ENCODE measurements around the gene RTKN.

RTKN gene

GRCh38 chr2:74415762-74416395 is 25.9 kb downstream of the RTKN start:
- DNase-seq (ENCODE audit: low spot score) = no peak

DNA sequence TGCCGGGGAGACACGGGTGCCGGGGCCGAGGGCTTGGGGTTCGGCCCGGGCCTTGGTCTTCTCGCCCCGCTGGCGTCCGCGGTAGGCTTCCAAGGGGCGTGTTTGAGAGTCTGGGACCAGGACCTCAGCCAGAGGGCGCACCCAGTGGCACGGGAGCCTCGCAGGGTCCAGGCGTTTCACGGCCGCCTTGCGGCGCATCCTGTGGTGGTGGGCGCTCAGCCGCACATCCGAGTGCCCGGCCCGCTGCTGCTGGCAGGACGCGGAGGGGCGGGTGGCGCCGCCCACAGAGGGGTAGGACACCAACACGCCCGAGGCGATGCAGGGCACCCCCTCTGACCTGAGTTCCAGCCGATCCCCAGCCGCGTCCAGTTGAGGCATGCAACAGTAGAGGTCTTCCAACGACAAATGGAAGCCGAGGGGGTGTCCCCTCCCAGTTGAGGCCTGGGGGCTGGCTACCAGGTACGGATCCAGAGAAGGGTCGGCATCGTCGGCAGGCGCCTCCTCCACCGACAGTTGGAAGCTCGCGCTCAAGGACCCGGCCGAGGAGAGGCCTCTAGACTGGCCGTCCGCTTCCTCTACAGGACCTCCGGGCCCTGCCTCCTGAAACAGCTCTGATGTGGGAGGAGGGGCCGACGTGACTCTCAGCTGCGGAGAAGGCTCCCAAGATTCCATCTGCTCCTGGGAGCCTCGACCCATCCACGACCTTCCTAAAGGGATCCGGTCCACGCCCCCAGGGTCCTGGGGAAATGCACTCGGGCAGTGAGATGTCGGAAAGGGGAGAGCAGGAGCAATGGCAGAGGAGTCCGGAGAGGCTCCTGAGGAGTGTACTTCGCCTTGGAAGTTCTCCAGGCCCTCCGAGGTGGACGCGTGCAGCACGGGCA is 26.6 kb downstream of the RTKN start:
- no peak for DNase-seq (ENCODE audit: low spot score)

GRCh38 chr2:74414441-74414840 is 27.3 kb downstream of the RTKN start:
- DNase-seq (ENCODE audit: low spot score) = no peak

GRCh38 chr2:74413001-74413698 is 28.6 kb downstream of the RTKN start:
- no peak for DNase-seq (ENCODE audit: low spot score)

- no peak for DNase-seq (ENCODE audit: low spot score)
These were observed 34.1 kb downstream of the RTKN start for GRCh38 chr2:74407682-74408081.

GRCh38 chr2:74406035-74406434 is 35.7 kb downstream of the RTKN start:
- no peak for DNase-seq (ENCODE audit: low spot score)

DNA sequence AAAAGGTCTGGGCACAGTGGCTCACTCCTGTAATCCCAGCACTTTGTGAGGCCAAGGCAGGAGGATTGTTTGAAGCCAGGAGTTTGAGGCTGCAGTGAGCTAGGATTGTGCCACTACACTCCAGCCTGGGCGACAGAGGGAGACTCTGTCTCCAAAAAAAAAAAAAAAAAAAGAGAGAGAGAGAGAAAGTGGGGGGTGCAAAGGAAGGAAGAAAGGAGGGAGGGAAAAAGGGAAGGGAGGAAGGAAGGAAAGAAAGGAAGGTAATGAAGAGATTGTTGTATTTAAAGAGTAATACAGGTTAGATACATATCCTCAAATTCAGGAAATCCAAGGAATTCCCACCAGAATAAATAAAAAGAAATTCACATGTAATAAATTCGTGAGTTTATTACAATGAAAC is 39.8 kb downstream of the RTKN start:
- no peak for DNase-seq (ENCODE audit: low spot score)

DNA sequence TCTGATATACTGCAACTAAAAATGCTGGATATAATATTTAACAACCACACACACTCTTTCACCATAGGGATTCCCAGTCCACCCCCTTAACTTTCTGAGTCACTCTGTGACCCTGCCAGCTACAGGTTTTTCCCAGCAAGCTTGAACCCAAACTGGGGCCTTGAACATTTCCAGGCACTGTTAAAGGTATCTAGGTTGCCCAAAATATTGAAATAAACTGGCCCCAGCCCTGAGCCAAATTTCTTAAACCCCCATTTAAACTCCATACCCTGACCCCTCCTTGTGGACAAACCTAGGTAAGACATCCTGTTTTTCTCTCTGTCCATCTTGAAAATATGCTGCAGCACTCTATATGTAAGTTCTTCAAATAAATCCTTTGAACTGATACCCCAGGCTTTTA is 42.0 kb downstream of the RTKN start:
- peak; percentile 55 for DNase-seq (ENCODE audit: low spot score)

DNA sequence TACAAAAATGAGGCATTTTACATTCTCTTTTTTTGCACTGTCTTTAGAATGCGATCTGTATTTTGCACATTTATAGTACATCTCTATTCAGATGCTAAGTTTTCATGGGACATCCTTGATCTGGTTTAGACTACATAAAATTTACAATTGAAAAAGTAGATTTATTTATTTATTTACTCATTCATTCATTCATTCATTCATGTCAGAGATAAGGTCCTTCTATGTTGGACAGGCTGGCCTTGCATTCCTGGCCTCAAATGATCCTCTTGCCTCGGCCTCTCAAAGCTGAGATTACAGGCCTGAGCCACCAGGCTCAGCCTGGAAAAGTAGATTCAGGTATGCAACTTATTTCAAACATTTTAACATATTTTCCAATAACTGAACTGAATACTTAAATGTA is 45.6 kb downstream of the RTKN start:
- no peak for DNase-seq (ENCODE audit: low spot score)

GRCh38 chr2:74393525-74393924 is 48.2 kb downstream of the RTKN start:
- DNase-seq (ENCODE audit: low spot score) = no peak

DNA sequence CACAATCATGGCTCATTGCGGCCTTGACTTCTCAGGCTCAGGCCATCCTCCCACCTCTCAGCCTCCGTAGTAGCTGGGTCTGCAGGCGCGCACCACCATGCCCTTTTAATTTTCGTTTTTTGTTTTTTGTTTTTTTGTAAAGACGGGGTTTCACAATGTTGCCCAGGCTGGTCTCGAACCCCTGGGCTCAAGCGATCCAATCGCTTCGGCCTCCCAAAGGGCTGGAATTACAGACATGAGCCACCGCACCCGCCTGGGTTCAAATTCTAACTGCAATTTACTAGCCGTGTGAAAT is 49.3 kb downstream of the RTKN start:
- no peak for DNase-seq (ENCODE audit: low spot score)

DNA sequence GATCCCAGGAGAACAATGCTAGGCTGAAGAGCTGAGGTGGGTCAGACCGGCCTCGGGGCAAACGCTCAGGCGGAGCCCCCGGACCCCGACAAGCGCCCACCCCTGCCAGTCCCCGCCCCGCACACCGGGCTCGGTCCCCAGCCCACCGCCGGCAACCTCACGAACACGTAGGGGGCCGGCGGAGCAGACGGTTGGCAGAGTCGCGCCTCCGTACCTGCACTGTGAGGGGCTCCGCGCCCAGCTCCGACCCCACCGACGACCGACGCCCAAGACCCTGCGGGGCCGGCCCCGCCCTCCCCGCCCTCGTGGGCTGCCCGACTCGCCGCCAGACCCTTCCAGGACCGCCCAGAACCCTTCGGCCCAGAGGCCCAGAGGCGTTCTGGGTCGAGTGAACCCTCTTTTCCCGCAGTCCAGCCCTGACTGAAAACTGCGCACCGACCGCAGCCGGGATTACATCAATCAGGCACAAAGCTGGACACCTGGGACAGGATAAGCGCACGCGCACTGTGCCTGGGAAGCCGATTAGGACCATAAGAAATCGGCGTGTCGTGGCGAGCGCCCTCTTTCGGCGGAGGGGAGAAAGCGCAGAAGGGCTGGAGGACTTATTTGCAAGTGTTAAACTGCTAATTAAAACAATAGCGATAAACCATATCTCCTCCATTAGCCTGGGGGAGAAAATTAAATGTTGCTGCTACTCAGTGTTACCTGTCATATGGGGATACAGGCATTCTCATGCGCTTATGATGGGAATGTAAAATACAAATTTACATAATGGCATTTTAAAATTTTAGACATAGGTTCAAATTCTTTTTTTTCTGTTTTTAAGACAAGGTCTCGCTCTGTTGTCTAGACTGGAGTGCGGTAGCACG is 49.9 kb downstream of the RTKN start:
- peak; percentile 96 for DNase-seq (ENCODE audit: low spot score)

GRCh38 chr2:74391209-74391579 is 50.5 kb downstream of the RTKN start:
- DNase-seq (ENCODE audit: low spot score) = peak; percentile 4

- no peak for DNase-seq (ENCODE audit: low spot score)
These were observed 51.1 kb downstream of the RTKN start for GRCh38 chr2:74390606-74391005.

- no peak for DNase-seq (ENCODE audit: low spot score)
These were observed 54.4 kb downstream of the RTKN start for GRCh38 chr2:74387346-74387745.

DNA sequence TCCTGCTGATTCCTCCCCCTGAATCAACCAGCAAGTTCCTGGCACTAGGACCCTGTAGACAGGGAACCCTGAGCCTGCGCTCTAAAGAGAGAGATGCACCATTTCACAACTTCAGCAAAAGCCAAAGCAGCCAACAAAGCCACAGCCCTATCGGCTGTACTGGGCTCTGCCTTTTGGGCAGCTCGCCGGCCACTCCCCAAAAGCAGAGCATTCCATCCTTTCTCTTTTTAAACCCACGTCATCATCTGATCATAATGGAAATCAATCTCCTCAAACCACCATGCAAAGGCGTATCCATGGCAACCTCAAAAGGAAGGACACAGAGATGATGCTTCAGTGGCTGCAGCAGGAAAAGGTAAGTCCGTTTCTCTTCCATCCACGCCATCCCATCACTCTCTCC is 56.3 kb downstream of the RTKN start:
- no peak for DNase-seq (ENCODE audit: low spot score)

- no peak for DNase-seq (ENCODE audit: low spot score)
These were observed 57.7 kb downstream of the RTKN start for GRCh38 chr2:74384051-74384450.

GRCh38 chr2:74383254-74383653 is 58.5 kb downstream of the RTKN start:
- no peak for DNase-seq (ENCODE audit: low spot score)

DNA sequence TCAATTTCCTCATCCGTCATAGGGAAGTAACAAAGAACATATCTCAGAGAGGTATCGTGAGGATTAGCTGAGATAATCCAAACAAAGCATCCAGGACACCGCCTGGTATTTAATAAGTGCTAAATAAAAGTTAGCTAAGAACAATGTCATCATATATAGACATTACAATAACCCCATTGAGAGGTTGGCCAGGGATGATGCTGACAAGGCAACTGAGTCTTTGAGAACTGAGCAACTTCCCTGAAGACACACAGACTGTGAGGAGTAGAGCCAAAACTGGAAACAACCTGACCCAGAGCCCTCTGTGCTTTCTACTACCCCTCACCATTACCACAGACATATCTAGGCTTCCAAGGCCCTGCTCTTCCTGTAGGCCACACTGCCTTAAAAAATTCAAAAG is 60.0 kb downstream of the RTKN start:
- no peak for DNase-seq (ENCODE audit: low spot score)

DNA sequence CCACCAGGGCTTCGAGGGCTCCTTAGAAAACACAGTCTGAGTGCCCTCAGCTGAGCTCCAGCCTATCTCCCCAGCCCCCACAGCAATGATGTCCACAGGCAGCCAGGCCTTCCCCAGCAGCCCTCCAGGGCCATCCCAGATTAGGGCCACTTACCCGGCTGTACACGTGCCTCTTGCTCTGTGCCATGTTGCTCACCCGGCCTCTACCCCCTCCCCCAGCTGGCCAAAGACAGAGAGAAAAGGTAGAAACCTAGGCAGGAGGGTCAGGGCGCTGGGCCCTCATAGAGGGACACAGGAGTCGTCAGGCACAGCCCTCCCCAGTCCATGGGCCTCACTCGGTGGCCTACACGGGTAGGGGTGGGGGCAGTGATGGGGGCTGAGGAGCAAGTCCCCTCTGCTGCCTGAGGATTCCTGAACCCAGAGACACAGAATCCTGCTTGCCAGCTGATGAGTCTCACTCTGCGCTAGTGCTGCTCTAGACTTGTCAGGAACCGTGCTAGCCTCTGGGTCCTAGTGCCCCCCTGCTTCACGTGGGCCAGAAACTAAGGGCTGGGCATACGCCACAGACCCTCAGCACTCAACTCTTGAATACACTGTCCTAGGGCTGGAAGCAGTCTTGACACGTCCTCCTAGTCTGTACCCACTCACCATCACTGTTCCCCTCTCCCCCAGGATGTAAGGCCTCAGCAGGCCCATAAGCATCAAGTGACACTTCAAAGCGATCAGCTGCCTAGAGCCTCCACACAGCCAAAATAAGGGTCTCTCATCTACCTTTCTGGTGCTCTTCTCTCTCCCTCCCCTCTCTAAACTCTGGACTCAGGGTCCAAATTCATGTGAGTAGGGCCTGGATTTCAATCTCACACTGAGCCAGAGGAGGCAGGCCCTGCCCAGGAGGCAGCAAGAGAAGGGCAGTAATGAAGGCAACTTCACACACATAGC is 61.6 kb downstream of the RTKN start, which contains the start of gene DCTN1:
Gene DCTN1 (minus strand): TSS at position 461 of the 939 bp plus-strand sequence. CDS start 274 bp downstream, at position 187.
- peak; percentile 15 for DNase-seq (ENCODE audit: low spot score)

DNA sequence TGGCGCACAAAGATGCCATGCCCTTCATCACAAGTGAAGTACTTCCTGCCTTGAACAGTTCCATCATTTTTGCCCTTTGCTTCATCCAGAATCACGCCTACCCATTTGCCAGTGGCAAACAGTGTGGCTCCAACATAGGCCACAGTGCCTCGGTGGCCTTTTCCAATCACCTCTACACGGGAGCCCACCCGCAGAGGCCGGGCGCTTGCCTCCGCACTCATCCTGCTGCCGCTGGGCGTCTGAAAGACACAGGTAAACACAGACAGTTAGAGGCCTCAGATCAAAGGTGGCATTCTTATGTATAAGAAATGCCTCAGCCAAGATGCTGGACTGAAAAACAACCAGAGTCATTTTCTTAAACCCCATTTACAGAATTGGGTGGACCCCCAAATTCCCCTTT is 63.7 kb downstream of the RTKN start:
- DNase-seq (ENCODE audit: low spot score) = no peak

Data from CD4-positive, alpha-beta T cell treated with Interleukin-2 at 100 ng/mL for 4 hours (primary cell).